H1 (cell line): Measurements from ENCODE around the gene MKLN1. TPM values are rescaled to one million over a fixed set of nuclear protein-coding genes. Genes with fewer than 3 reads are reported as not detected.

Source experiments
- MAX ChIP-seq: IDR thresholded peaks from 2 replicates; pipeline ENCODE4 v1.6.1; 2012; ENCODE audit warnings: inconsistent platforms
- NANOG ChIP-seq: IDR thresholded peaks from 2 replicates; pipeline ENCODE4 v1.6.1; 2011; ENCODE audit warnings: low read length, low read depth, mild to moderate bottlenecking, inconsistent platforms; ENCODE audit not compliant: insufficient read depth, poor library complexity, severe bottlenecking
- RFX5 ChIP-seq: IDR thresholded peaks from 2 replicates; pipeline ENCODE4 v1.6.1; 2011; ENCODE audit warnings: low read depth, low read length, improper control_type of control experiment, borderline replicate concordance
- TEAD4 ChIP-seq: IDR thresholded peaks from 2 replicates; pipeline ENCODE4 v1.6.1; 2012; ENCODE audit warnings: low read depth, low read length, inconsistent platforms, mixed read lengths
- USF2 ChIP-seq: IDR thresholded peaks from 2 replicates; pipeline ENCODE4 v1.6.1; 2011; ENCODE audit warnings: low read length, improper control_type of control experiment
- polyA plus RNA-seq, 7 experiments: library from polyadenylated mRNA; depleted of rRNA in 3 of 7; stranded (reverse) in 5 of 7; unstranded in 2 of 7; fragments of >200 nt in 5 of 7; fragments of 200-250 nt in 2 of 7; gene quantifications; 1 replicate in 5 of 7; 2 replicates in 1 of 7; 4 replicates in 1 of 7; pipeline versions ENCODE4 v1.2.1 to v1.2.3, GENCODE V29; 2011 to 2013; ENCODE audit warnings: missing spikeins in 2 of 7, mixed read lengths in 2 of 7
- total RNA-seq: library from RNA; stranded (reverse); fragmentation: NEBNext Ultra II Directional; extraction: Animal tissue kit (Norgen Biotek cat#: 25700); gene quantifications from 2 replicates; pipeline ENCODE4 v1.2.1, GENCODE V29; 2021

The MKLN1 gene
- total and polyA plus RNA-seq, 2 of the 8 experiments (the other 6 are each of a cell fraction or from before 2014, with no cell fraction given), result 22.3 to 50.9 TPM

GRCh38 chr7:131359136-131359776 lies 31.6 kb downstream of the MKLN1 start (continued):
- TF ChIP-seq TEAD4, result no peak
- TF ChIP-seq USF2, result no peak
- TF ChIP-seq RFX5, result no peak
- no peak for TF ChIP-seq MAX
- no peak for TF ChIP-seq NANOG
